Hindlimb muscle (tissue), 1 donor: Measurements from ENCODE around the gene HIP1R. TPM values are rescaled to one million over a fixed set of nuclear protein-coding genes. Genes with fewer than 3 reads are reported as not detected.
"Not testable (repeated sequence)": the region's sequence is repeated elsewhere in the genome, so short reads cannot be mapped to it uniquely, and the experiment has no call there.

Source experiments
- DNase-seq: peaks from one replicate; pipeline ENCODE4 v3.0.0-alpha.2; 2013
- polyA plus RNA-seq: library from polyadenylated mRNA; unstranded; fragments of 120-200 nt; gene quantifications from one replicate; pipeline ENCODE4 v1.2.1, GENCODE V29; 2013; ENCODE audit not compliant: insufficient read length

The HIP1R gene
- polyA plus RNA-seq, 1 donor: 8.7 TPM

DNA sequence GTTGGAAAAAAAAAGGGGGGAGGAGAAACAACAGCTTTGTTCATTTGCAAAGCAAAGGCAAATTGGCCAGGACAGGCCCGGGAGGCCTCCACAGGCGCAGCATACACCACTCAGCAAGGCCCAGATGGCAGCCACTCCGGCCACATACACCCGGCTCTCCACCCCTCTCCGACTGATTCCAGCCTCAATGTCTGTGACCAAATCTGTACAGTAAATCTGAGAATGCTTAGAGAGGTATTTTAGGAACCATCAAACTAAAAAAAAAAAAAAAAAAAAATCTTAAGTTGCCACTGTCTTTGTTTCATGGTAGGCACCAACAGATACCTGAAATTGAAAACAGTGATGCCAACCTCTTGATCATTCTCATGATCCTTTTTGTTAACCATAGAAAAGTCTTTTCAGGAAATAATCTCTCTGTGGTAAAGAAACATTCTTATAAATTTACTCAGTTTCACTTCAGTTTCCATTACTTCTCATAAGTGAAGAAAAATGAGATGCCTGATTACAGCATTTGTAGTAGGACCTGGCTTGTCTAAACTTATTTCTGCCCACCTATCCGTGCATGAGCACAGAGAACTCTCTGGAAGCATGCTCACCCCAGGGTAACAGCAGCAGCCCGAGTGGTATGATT is 40.4 kb downstream of the HIP1R start:
- DNase-seq: no peak

DNA sequence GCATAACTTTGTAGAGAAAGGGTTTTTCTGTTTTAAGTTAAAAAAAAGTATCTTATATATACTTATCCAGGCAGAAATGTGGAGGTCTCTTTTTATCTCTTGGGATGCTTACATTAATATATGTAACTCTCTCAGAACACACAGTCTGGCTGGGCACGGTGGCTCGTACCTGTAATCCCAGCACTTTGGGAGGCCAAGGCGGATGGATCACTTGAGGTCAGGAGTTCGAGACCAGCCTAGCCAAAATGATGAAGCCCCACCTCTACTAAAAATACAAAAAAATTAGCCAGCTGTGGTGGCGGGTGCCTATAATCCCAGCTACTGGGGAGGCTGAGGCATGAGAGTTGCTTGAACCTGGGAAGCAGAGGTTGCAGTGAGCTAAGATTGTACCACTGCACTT is 41.0 kb downstream of the HIP1R start:
- not testable (repeated sequence) for DNase-seq

DNA sequence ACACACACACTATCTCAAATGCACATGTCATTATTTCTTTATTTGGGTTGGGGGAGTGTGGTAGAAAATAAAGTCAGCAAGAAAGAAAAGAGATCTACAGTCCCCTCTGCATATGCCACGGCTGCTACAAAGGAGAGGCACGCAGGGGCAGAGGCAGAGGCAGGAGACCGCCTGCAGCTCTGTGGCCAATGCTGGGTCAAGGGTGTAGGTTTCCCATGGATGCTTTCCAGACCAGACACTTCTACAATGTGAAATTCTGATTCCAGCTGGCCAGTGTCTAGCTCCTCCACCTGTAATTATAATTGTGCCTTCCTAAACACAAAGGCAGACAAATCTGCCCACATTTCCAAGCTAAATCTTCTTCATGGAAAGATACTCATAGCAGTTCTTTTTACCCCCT is 41.5 kb downstream of the HIP1R start:
- no peak for DNase-seq

DNA sequence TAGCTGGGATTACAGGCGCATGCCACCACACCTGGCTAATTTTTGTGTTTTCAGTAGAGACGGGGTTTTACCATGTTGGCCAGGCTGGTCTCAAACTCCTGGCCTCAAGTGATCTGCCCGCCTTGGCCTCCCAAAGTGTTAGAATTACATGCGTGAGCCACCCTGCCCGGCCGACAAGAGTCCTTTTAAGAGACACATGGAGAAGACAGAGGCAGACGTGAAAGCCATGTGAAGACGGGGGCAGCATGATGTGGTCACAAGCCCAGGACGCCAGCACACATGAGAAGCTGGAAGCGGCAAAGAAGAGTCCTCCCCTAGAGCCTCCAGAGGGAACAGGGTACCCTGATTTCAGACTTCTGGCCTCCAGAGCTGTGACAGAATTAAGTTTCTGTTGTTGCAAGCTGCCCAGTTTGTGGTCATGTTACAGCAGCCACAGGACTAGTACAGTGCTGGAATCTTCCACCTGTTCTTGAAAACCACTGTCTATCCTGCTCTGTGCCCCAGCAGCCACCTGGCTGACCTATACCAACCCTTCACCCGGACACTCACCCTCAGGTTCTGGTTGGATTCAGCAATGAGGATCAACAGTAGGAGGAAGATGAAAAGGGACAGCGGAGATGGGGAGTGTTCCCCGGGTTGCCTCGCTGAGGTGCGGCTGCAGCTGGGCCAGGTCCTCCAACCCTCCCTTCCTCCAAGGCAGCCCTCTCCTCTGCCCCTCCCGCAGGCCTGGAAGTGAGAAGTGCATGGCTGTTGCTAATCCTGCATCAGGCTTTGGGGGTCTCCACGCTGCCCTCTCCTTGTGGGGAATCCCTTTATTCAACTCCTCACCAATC is 43.7 kb downstream of the HIP1R start:
- no peak for DNase-seq

DNA sequence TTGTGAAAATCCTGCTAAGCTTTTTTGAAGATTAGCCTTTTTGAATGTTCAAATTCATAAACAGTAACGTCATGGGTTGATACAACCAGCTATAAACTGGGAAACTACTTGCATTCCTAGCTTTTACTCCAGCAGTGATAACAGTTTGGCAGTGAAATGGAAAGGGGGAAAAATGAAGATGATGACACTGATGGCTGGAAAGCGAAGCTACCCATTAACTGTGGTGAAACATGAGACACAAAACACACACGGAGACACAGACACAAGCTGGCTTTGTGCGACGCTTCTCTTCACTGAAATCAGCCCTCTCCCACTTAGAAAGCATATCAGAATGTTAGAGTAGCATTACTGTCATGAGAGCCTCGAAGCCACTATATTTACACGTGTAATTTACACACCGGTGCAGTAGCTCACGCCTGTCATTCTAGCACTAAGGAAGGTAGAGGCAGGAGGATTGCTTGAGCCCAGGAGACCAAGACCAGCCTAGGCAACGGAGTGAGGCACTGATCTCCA is 45.0 kb downstream of the HIP1R start:
- no peak for DNase-seq

DNA sequence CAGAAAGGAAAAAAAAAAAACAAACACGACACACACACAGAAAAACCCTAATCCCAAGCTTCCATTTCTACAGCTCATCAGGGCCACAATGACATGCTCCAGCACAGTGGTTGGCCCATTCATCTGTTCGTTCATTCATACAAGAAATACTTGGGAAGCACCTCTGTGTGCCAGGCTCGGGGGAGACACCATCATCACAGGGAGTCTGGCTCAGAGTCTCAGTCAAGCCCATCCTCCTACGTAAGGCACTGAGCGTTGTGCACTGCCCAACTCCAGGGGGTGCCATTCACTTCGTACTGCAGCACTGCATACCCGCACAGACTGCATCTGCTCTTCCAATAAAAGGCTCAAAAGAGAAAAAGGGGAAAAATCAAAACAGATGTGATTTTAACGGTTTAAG is 45.4 kb downstream of the HIP1R start:
- DNase-seq: no peak

DNA sequence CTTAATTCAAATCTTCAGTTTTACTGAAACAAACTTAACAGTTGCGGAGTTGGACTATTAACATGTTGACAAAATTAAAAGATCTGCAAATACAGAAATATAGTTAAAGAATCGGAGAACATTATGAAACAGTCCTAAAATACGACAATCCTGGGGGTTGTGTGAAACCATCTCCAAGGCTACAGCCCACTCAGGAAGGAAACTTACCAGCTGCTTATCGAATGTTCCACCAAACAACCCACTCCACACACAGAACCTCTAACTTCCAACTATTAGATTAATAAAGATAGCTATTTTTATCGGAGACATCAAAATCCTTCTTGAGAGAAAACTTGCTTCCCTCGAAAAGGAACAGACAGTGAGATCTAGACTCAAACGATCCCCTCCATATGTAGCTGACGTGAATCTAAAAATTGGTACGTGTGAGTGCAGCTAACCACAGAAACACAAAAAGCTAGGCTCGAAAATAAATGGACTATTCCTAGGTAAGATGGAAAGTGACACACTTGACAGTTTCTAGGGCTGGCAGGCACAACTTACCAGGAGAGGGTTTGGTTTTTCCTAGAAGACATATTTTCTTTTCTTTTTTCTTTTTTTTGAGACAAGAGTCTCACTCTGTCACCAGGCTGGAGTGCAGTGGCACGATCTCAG is 47.8 kb downstream of the HIP1R start:
- no peak for DNase-seq

DNA sequence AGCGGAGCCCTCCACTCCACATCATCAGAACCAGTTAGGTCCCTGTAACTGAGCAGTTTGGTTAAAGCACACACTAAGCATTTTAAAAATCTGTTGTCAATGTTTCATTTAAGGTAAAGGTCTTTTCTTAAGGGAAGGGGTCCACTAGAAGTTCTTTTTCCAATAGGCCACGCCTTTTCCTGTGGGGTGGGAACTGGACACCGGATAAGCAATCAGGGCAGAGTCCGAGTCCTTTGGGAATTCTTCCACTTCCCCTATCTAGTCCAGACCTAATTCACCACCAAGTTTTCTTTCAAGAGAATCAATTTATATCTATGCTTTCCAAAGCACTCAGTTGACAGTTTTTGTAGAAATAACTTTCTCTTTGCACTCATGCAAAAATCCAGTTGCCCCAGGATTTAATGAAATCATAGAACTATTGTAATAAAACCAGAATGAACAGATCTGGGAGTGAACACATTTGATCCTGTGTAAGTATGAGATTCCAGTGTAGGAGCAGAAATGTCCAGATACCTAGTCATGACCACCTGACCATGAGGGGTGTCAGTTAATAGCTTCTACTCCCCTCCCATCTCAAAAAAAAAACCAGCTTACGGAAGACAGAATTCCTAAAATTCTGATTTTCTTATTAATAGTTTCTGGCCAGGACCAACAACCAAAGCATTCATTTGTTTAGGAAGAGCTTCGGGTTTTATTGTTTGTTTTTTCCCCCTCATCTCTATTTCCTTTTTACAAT is 49.0 kb downstream of the HIP1R start:
- DNase-seq: no peak

DNA sequence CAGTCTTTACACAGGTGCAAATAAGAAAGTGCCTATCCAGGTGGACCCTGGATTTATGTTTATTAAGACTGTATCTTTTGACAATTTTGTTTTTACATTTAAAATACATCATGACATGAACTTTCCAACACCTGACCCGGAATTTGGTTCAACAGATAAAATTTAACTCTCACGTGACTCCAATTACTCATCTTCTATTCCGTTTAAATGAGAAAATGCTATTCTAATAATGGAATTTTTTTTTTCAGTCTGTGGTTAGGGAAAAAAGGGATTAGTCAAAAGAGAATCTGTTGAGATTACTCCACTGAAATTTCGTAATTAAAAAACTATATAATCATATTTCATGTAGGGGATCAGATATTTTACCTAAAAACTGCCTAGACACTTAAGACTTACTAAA is 49.6 kb downstream of the HIP1R start:
- no peak for DNase-seq

DNA sequence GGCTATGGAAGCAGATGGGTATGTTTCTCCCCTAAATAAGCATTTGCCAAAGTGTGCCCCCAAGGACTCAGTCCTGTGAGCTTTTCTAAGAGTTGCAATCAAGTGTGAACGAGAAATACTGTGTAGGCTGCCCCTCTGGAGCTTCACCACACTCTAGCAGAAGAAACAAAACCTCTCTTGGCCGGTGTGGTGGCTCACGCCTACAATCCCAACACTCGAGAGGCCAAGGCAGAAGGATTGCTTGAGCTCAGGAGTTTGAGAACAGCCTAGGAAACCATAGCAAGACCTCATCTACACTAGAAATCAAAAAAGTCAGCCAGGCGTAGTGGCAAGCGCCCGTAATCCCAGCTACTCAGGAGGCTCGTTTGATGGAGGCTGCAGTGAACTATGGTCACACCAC is 50.9 kb downstream of the HIP1R start:
- DNase-seq: no peak

DNA sequence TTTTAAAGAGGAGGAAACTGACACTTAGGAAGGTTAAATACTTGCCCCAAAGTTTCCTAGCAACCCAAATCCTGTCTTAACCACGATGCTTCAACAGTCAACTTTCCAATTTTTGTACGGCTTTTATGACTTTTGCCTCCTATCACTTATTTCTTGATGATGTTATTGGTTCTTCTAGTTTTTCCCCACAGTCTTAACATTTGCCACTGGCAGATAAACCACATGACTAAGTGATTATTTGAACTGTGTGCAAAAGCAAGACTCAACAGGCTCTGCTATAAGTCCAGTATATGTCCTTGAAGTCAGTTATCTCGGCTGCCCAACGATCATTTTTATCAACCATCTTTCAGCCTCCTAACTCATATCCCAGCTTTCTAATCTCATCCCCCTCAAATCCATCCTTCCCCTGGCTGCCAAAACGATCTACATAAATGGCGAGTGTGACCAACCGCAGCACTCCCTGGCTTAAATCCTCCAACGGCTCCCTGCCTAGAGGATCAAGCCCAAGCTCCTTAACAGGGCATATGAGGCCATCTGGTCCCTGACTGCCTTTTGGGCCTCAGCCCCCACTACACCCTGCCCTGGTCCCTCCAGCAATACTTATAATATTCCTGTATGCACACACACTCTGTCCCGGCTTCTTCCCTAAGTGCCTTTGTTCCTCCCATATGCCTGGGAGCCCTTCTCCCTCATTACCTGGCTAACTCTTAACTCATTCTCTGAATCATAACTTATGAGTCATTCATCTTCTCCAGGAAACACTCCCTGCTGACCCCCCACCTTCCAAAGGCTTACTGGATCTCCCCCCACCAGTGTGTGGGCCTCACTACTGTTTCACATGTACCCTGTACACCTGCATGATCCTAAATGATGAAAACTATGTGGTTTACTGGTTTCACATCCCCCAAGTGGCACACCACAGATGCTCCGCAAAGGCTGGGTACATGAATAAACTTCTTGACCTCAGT is 51.9 kb downstream of the HIP1R start:
- DNase-seq: no peak

DNA sequence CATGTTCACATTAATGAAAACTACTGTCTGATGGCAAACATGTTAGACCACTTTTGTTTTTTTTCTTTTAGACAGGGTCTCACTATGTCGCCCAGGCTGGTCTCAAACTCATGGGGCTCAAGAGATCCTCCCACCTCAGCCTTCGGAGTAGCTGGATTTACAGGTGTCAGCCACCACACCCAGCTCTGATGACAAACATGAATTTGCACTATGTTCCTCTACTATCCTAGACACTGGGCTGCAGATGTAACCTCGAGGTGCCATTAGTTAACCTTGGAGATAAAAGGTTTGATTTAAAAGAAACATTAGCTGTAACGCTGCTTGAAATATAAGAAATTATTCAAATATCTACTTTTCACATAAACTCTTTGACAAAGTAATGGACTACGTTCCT is 52.6 kb downstream of the HIP1R start:
- no peak for DNase-seq

DNA sequence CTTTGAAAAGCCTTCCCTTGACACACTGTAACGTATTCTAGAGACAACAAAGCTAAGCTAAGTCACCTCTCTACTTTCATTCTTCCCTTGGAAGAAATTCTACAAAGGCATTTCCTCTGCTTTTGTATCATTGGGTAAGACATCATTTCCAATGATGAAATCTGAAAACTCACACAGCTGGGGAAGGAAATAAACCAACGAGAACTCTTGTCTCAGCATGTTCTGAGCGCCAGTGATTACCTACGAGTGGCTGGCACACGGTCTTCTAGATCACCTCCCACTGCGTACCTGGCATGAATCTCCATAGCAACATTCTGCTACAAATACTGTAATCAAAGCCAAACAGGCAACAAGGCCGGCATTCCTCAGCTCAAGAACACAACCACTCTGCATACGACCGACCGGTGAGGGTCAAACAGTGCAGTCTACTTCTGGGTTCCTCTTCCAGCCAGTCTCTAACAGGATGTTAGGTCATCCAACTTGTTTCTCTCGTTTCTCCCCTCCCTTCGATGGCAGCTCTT is 53.0 kb downstream of the HIP1R start:
- no peak for DNase-seq

DNA sequence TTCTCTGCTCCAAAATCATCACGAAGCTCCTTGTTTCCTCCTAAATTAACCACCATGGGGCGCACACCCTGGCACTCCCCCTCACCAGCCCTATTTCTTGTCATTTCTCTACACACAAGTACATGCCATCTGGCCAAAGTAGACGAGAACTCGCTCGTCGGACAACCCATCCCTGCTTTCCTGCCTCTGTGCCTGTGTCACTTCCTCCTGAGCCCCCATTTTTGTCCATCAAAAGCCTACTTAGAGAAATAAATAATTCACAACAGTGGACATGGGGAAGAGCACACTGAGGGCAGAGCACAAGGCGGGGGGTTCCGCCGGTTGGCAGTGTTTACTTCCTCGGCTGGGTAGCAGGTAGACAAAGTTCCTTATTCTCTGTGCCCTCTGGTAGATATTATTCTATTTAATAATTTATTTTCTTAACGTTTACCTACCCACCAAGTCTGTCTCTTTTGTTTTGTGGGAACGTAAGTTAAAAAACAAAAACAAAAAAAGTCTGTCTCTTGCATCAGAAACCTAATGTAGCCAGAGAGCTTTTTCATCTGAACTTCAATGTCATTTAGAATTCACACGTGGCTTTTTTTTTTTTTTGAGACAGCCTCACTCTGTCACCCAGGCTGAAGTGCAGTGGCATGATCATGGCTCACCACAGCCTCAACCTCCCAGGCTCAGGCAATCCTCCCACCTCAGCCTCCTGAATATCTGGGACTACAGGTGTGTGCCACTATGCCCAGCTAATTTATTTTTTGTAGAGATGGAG is 54.7 kb downstream of the HIP1R start:
- DNase-seq: no peak

DNA sequence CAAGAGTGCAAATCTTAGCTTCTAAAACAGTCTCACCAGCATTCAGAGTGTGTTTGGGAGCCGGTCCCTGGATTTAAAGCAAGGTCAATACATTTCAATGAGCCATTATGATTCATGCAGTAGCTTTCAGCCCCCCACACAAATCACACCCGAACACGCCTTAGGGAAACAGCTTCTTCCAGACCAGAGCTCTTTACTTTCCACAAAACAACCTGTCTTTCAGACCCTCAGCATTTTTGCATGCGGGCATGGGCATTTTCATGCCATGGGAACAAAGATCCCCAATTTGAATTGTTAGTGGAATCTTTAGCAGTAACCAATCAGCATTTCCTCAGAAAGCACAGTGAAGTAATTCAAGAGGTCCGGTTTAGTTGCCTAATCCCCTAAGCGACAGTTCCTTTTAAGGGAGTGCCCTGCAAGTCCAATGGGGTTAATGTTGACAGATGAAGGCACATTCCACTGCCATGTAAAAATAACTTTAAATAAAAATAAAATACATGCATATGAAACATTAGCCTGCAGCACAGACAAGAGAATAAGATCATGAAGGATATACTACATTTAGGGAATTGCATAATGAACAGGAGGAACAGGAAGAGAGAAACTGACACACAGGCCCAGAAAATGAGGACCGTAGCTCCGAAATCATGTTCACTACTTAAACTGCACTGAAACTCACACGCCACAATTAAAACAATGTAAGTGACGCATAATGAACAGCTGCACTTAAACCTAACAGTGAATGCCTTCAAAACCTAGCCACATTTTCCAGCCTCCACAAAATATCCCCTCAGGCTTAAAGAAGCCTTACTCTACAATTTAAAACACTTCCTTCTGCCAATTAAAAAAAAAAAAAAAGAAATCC is 56.6 kb downstream of the HIP1R start:
- no peak for DNase-seq

DNA sequence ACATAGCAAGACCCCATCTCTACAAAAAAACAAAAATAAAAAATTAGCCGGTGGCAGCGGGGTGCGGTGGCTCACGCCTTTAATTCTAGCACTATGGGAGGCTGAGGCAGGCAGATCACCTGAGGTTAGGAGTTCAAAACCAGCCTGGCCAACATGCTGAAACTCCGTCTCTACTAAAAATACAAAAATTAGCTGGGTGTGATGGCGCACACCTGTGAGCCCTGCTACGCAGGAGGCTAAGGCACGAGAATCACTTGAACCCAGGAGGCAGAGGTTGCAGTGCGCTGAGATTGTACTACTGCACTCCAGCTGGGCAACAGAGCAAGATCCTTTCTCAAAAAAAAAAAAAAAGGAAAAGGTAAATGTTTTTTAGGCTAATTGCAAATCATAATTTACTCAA is 57.5 kb downstream of the HIP1R start:
- DNase-seq: not testable (repeated sequence)

DNA sequence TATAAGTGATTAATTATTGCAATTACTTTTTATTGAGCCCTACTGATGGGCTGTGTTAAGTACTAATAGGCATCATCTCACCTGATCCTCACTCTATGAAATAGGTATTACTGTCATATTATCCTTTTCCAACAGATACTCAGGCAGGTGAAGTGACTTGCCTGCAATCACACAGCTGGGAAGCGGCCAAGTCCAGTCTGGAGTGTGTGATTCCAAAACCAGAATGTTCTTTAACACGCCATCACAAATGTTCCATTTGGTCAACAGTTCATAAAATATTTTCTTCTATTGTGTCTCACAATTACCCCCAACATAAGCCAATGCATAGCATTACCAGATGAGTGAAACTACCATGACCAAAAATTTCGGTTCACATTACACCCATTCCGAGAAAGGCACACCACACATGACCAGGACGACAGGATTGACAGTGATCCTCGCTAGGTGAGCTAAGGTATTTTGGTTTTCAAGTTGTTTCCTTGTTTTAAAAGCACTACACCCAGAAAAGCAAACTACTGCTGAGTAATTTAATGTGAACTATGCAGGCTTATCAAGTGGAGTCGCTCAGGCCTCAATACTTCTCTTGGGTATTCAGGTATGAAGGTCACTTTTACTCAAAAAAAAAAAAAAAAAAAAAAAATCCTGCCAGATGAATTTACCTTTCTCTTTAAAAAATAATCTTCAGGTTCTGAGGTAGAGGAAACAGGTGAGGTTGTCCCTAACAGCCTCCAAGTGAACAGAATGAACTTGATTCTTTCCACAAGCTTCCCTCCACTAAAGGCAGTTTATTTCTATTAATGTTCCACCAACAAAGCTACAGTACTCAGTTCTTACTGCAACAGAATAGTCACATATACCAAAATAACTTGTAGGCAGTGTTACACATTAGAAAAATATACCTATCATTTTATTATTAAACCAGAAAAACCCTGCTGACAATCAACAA is 58.2 kb downstream of the HIP1R start:
- no peak for DNase-seq
